Fibroblast of villous mesenchyme (primary cell): ENCODE results near the gene NCL. TPM values are rescaled to one million over a fixed set of nuclear protein-coding genes. Genes with fewer than 3 reads are reported as not detected.

Source experiments
- DNase-seq: peaks from one replicate; pipeline ENCODE4 v3.0.0-alpha.2; 2010; ENCODE audit warnings: low read depth
- H3K4me3 ChIP-seq: 2 replicates; pipeline ENCODE4 v1.5.1; 2011; ENCODE audit warnings: low read depth, mild to moderate bottlenecking, low read length
- total RNA-seq: library from RNA; depleted of rRNA; stranded (reverse); fragments of >200 nt; gene quantifications from 2 replicates; pipeline ENCODE4 v1.2.3, GENCODE V29; 2012
- TF ChIP-seq, protein P1 (sequence below): IDR thresholded peaks from 2 replicates; pipeline ENCODE4 v1.5.1; 2012; ENCODE audit warnings: low read depth, mild to moderate bottlenecking, low read length; ENCODE audit not compliant: insufficient read depth

NCL gene
- total RNA-seq, 1 donor, result 103 TPM

DNA sequence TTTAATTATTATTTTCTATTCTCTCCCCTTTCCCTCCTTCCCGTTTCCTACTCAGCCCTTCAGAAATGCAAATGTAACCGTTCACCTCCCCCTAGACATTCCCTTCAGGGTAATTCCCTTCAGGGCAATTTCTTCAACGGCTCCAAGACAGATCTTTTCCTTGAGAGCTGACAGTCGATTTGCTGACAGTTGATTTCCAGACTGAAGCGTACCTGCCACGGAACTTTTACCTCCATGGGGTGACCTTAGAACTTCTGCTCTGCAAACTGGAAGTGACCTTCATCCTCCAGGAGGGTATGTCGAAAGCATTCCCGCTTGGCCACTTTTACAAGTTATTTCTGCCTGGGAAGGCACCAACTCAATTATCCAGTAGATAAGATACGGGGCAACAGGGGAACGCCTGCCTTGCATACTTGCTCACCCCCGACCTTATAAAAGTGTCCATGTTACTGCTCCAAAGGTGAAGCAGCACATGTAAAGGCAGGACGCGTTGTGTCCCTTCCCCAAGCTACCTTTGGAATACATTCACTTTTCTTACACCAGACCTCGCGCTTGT, 50.3 kb downstream of the NCL start:
- DNase-seq, result no peak
- TF ChIP-seq, protein P1, sequence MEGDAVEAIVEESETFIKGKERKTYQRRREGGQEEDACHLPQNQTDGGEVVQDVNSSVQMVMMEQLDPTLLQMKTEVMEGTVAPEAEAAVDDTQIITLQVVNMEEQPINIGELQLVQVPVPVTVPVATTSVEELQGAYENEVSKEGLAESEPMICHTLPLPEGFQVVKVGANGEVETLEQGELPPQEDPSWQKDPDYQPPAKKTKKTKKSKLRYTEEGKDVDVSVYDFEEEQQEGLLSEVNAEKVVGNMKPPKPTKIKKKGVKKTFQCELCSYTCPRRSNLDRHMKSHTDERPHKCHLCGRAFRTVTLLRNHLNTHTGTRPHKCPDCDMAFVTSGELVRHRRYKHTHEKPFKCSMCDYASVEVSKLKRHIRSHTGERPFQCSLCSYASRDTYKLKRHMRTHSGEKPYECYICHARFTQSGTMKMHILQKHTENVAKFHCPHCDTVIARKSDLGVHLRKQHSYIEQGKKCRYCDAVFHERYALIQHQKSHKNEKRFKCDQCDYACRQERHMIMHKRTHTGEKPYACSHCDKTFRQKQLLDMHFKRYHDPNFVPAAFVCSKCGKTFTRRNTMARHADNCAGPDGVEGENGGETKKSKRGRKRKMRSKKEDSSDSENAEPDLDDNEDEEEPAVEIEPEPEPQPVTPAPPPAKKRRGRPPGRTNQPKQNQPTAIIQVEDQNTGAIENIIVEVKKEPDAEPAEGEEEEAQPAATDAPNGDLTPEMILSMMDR, result no peak

DNA sequence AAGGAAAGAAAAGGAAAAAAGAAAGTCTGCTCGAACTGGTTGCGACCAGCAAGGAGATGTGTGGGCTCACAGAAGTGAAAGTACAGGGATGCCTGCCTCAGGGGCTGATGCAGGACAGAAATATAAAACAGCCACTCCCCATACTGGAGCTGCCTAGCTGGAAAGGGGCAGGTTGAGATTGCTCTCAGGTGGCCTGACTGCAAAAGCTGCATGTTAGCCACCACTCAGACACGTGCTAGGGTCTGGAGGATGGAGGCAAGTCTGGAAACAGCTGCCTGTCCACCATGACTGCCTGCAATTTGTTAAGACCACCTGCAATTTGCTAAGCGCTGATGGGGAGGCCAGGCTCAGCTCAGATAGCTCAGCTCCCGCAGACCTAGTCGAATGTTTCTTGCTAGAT, 50.8 kb downstream of the NCL start:
- no peak for DNase-seq
- TF ChIP-seq, protein P1, result no peak
- no peak overlapping the region for H3K4me3 ChIP-seq

More for the DNA sequence above, 50.3 kb downstream of the NCL start:
- no peak overlapping the region for H3K4me3 ChIP-seq

DNA sequence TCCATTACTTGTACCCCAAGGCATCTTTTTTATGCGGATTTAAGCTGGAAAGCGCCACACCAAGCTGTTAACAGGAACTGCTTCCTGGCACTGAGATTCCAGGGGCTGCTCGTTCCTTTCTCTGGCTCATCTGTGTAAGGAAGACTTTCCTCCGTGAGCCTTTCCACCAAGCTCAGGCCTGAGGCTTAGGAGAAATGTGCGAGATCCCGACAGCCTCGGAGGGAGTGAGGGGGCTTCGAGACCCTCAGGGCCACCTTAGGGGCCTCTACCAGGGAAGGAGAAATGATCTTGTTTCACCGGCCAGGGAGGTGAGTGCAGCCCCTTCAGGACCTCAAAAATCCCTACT, 51.7 kb downstream of the NCL start:
- TF ChIP-seq, protein P1, result no peak
- no peak for DNase-seq
- H3K4me3 ChIP-seq, result peak overlapping the region; percentile 66

DNA sequence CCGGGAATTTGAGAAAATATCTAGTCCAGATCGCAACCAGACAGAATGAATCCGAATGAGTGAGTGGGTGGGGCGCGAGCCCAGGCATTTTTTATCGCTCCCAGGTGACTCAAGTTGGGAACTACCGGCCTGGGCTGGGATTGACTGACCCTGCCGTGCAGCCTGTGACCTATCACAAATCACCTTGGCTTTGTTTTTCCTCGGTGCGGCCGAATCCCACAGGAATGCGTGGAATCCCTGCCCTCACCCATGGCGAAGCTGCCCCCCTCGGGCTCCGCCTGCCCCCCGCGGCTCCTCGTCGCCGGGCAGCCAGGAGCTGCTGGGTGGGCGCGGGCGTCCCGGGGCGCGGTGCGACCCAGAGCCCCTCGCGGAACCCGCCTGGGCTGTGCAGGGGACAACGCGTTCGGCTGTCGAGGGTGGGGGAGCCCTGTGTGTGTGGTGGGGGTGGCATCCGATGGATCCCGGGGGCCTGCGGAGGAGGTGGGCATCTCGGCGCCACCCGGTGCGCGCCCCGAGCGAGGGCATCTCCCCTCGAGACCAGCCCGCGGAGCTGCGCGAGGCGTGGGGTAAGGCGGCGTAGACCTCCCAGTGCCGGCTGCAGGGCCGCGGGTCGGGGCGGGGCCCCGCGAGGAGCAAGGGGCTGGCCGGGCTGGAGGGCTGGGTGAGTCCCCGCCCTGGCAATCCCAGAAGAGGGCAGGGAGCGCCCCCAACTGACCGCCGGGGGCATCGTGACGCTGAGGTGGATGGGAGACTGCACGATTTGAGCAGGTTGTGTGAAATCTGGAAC, 52.3 kb downstream of the NCL start:
- DNase-seq, result peak; percentile 77
- TF ChIP-seq, protein P1, result peak; percentile 89
- H3K4me3 ChIP-seq, result peak overlapping the region; percentile 66

DNA sequence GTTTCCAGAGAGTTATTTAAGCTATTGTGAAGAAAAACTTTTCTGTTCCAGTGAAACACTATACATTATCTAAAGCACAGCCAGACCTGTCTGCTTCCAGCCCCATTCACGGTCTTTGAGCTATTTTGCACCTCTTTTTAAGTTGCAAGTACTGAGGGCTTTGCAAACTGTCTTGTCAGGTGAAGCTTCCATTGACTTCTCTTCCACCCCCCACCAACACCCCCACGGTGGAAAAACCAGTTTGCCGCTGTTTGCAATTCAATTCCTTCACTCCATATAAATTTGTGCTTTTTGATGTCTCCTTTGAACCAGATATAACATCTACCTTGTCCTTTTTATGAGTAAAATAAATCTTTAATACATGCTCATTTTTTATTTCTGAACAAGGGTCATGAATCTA, 53.0 kb downstream of the NCL start:
- no peak overlapping the region for H3K4me3 ChIP-seq
- TF ChIP-seq, protein P1, result no peak
- DNase-seq, result no peak

DNA sequence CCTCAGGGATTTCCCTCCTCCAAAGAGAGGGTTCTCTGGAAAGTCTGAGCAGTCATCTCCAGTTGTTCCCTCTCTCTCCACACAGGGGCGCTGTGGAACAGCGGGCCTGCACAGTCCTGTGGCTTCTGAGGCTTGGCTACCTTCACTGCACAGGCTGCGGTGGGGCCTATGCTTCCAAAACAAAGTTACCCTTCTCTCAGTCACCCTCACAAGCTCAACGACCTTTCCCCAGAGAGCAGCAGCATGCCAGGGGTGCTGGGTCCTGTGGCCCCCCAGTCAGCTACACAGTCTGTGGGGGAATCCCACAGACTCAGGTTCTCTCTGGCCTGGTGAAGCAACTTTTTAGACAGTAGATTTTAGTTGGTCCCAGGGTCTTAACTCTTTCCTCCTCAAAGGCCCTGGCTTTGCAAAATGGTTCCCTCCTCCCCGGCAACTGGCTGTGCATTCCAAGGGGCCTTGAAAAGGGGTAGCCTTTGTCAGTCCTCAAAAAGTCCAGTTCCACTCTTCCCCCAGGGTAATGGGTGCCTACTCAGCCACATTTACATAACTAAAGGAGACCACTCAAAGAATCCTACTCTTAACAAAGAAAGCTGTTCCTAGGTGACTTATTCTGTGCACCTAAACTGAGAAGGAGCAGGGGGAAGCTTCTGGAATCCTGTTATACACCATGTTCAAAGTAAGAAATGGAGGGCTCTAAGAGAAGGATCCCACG, 53.8 kb downstream of the NCL start:
- no peak for DNase-seq
- TF ChIP-seq, protein P1, result peak; percentile 32
- no peak overlapping the region for H3K4me3 ChIP-seq
